Measurements from ENCODE around the gene DAPP1. TPM values are rescaled to one million over a fixed set of nuclear protein-coding genes. Genes with fewer than 3 reads are reported as not detected.

The DAPP1 gene
- total RNA-seq, 1 experiment from 2014 or later: not detected

GRCh38 chr4:99868126-99868596 lies 51.5 kb downstream of the DAPP1 start:
- H3K4me3 ChIP-seq: no peak overlapping the region
- H3K36me3 ChIP-seq: no peaks in the 10 kb centered on the region
- DNase-seq: no peak
- H3K9me3 ChIP-seq: no peaks in the 10 kb centered on the region
- H3K27me3 ChIP-seq: no peaks in the 10 kb centered on the region

DNA sequence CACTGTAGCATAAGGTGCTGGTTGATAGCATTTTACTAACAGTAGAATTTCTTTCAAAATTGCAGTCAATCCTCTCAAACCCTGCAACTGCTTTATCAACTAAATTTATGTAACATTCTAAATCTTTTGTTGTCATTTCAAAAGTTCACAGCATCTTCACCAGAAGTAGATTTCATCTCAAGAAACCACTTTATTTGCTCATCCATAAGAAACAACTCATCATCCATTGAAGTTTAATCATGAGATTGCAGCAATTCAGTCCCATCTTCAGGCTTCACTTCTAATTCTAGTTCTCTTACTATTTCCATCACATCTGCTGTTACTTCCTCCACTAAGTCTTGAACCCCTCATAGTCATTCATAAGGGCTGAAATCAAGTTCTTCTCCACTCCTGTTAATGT lies 55.9 kb downstream of the DAPP1 start:
- no peak for DNase-seq
- Histone ChIP-seq H3K9me3 (no peaks in the 10 kb centered on the region), H3K4me3 (no peak overlapping the region), H3K27me3 (no peaks in the 10 kb centered on the region), H3K36me3 (no peaks in the 10 kb centered on the region)

DNA sequence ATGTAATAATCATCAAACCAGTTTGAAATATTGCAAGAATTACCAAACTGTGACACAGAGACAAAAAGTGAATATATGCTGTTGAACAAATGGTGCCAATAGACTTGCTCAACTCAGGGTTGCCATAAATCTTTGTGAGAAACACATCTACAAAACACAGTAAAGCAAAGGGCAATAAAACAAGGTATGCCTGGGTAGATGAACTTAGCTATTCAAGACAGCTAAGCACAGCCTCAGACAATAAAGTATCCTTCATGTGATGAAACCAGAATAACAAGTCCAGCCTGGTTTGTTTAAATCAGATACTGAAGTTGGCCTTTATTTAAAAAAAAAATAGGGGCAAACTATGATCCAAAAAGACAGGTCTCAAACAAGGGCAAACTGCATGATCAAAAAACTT lies 58.4 kb downstream of the DAPP1 start:
- DNase-seq: no peak
- Histone ChIP-seq H3K9me3 (no peaks in the 10 kb centered on the region), H3K4me3 (no peak overlapping the region), H3K36me3 (peaks cover 2% of the 10 kb centered on the region; the same call in 1 of the 2 replicates), H3K27me3 (no peaks in the 10 kb centered on the region)

- no peak for DNase-seq
- peaks cover 13% of the 10 kb centered on the region for H3K36me3 ChIP-seq
- no peak overlapping the region for H3K4me3 ChIP-seq
- H3K9me3 ChIP-seq: no peaks in the 10 kb centered on the region
- H3K27me3 ChIP-seq: no peaks in the 10 kb centered on the region
Measured at GRCh38 chr4:99876946-99877345, 60.3 kb downstream of the DAPP1 start.

DNA sequence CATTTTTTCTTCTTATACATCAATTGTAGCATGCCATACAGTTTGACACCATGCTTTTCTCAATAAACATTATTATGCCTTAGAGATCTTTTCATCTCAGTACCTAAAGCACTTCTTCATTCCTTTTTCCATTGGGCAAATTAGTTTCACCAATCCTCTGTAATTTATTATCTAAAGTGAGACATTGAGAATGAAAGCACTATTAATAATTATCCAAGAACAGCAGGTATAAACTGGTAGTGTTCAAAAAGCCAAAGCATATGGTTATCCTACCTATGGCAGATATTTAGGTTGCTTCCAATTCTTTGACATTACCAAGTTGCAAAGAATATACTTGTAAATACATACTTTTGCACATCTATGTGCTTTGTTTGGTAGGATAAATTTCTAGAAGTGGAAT lies 62.0 kb downstream of the DAPP1 start:
- no peak overlapping the region for H3K4me3 ChIP-seq
- H3K36me3 ChIP-seq: peaks cover 17% of the 10 kb centered on the region
- H3K9me3 ChIP-seq: no peaks in the 10 kb centered on the region
- no peaks in the 10 kb centered on the region for H3K27me3 ChIP-seq
- DNase-seq: no peak

DNA sequence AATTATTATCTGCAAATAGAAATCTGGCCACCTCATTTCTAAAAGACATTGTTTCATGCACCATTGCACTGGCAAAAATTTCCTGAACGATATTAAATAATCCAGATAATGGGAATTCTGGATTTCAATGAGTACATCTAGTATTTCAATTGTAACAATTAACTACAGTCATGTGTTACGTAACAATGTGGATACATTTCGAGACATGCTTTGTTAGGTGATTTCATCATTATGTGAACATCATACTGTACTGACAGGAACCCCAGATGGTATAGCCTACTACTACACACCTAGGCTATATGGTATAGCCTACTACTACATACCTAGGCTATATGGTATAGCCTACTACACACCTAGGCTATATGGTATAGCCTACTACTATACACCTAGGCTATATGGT lies 62.8 kb downstream of the DAPP1 start:
- no peak overlapping the region for H3K4me3 ChIP-seq
- no peaks in the 10 kb centered on the region for H3K9me3 ChIP-seq
- H3K36me3 ChIP-seq: peaks cover 17% of the 10 kb centered on the region
- H3K27me3 ChIP-seq: no peaks in the 10 kb centered on the region
- no peak for DNase-seq

DNA sequence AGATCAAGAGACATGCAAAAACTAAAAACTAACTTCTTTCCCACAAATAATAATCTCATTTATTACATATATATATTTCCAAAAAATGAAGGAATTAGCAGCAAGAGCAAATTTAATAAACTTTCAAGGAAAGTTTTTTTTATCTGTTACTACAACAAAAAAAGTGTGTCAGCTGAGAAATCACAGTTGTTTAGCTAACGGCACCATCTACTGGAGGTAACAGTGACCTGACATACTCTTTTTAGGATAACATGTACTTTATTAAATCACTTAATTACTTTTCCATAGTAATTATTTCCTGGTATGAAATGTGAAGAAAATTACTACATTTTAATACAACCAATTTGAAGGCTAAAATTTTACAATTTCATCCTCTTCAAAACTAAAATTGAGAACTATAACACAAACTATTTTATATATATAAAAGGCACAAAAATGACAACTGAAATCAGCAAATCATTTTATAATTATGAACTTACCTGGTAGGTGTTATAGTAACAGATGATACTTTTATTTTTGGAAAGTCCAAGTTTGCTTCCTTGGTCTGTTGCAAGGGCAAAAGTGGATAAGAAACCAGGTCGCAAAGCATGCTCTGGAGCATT lies 68.5 kb downstream of the DAPP1 start:
- Histone ChIP-seq H3K27me3 (no peaks in the 10 kb centered on the region), H3K4me3 (no peak overlapping the region), H3K9me3 (no peaks in the 10 kb centered on the region), H3K36me3 (peaks cover 16% of the 10 kb centered on the region)
- no peak for DNase-seq

DNA sequence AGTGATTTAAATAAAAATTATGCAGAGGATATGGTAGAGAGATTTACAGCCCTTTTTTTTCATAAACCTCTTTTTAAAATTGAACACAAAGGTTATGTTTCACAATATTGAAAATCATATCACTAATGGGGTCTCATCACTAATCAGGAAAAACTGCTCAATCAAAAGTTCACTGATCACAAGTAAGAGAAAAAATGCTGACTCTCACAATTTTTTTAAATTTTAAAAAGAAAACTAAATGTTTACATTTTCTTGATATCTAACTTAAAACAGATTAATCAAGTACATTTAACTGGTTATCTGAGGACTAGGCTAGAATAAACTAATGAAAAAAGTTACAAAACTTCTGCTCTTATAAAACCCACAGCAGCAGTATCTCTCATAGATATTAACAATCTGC lies 69.1 kb downstream of the DAPP1 start:
- no peak for DNase-seq
- Histone ChIP-seq H3K36me3 (peaks cover 15% of the 10 kb centered on the region), H3K4me3 (no peak overlapping the region), H3K9me3 (no peaks in the 10 kb centered on the region), H3K27me3 (no peaks in the 10 kb centered on the region)

DNA sequence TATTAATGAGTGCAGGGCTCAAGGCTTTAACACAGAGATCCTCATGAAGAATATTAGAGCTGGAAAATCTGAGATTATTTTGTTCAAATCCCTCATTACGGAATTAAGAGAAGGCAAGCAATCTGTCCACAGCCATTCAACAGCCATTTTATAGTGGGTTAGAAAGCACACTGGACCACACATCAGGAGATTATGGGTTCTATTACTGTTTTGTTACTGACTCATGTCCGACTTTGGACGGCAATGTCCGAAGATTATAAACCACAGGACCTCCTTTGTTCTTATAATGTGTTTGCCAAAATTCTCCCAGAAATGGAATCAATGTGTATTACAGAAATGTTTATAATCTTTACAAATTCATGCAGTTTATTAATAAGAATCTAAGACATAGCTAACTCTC lies 69.5 kb downstream of the DAPP1 start:
- DNase-seq: no peak
- H3K4me3 ChIP-seq: no peak overlapping the region
- H3K36me3 ChIP-seq: peaks cover 12% of the 10 kb centered on the region

DNA sequence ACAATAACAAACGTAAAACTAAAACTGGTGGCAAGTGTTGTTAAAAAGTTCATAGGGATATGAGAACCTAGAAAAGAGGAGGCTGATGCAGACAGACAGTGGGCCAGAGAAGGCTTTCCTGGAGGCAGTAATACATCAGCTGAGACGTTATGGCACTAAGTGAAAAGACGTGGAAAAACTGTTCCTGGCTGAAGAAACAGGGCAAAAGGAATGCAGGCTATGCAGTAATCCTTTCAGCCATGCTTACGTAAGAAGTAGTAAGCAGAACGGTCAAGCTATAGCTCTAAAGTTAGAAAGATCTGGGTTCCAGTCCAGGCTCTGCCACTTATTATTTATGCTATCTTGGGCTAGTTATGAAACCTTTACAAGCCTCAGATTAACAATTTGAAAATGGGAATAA lies 71.2 kb downstream of the DAPP1 start:
- no peaks in the 10 kb centered on the region for H3K9me3 ChIP-seq
- H3K36me3 ChIP-seq: peaks cover 3% of the 10 kb centered on the region
- no peaks in the 10 kb centered on the region for H3K27me3 ChIP-seq
- DNase-seq: no peak
- no peak overlapping the region for H3K4me3 ChIP-seq

More for the DNA sequence above, 69.5 kb downstream of the DAPP1 start:
- Histone ChIP-seq H3K27me3 (no peaks in the 10 kb centered on the region), H3K9me3 (no peaks in the 10 kb centered on the region)

DNA sequence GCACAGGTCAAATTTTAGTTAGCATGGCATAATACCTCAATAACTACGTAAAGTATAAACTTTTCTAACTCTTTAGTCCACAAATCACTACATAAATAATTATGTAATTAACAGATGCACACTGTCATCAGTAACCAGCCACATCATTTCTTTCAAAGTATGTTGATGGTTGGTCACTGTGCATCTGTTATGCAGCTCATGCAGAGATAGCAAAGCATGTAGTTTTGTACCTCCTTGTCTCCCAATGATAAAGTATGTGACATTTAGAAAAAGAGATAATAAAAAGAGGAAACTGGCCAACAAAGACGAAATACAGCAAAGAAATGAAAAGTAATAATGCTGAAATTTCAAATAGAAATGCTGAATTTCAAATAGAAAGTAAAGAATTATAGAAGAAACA lies 74.7 kb downstream of the DAPP1 start:
- H3K36me3 ChIP-seq: peaks cover 2% of the 10 kb centered on the region
- no peak for DNase-seq

GRCh38 chr4:99893029-99893428 lies 76.4 kb downstream of the DAPP1 start:
- no peak for DNase-seq
- Histone ChIP-seq H3K36me3 (peaks cover 2% of the 10 kb centered on the region), H3K9me3 (no peaks in the 10 kb centered on the region), H3K4me3 (peak overlapping the region; percentile 89), H3K27me3 (no peaks in the 10 kb centered on the region)

More for the DNA sequence above, 74.7 kb downstream of the DAPP1 start:
- Histone ChIP-seq H3K27me3 (no peaks in the 10 kb centered on the region), H3K4me3 (no peak overlapping the region), H3K9me3 (no peaks in the 10 kb centered on the region)

GRCh38 chr4:99893839-99894160 lies 77.2 kb downstream of the DAPP1 start:
- H3K27me3 ChIP-seq: no peaks in the 10 kb centered on the region
- DNase-seq: no peak
- peak overlapping the region; percentile 89 for H3K4me3 ChIP-seq
- H3K9me3 ChIP-seq: no peaks in the 10 kb centered on the region
- H3K36me3 ChIP-seq: peaks cover 2% of the 10 kb centered on the region

GRCh38 chr4:99894161-99894997 lies 77.8 kb downstream of the DAPP1 start, which contains the start of gene LAMTOR3:
Gene LAMTOR3, minus strand, starts transcription at chr4:99894427. Its CDS starts 464 bp downstream, at chr4:99893963.
- Histone ChIP-seq H3K27me3 (no peaks in the 10 kb centered on the region), H3K9me3 (no peaks in the 10 kb centered on the region), H3K36me3 (peaks cover 2% of the 10 kb centered on the region), H3K4me3 (peak within 1 kb of the TSS; percentile 89)
- peak; percentile 79 for DNase-seq

DNA sequence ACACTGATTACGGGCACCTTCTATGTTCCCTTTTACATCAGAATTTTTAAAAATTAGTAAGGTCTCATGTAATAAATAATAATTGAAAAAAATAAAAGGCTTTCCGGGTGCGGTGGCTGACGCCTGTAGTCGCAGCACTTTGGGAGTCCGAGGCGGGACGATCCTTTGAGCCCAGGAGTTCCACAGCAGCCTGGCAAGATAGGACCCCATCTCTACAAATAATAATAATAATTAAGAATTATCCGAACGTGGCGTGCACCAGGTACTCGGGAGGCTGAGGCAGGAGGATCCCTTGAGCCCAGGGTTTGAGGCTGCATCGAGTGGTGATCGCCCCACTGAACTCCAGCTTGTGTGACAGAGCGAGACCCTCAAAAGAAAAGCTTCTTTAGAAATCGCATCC lies 78.4 kb downstream of the DAPP1 start:
- H3K4me3 ChIP-seq: peak overlapping the region; percentile 89
- H3K27me3 ChIP-seq: no peaks in the 10 kb centered on the region
- no peaks in the 10 kb centered on the region for H3K9me3 ChIP-seq
- no peak for DNase-seq
- peaks cover 2% of the 10 kb centered on the region for H3K36me3 ChIP-seq

GRCh38 chr4:99915449-99915848 lies 98.8 kb downstream of the DAPP1 start:
- no peaks in the 10 kb centered on the region for H3K27me3 ChIP-seq
- H3K9me3 ChIP-seq: no peaks in the 10 kb centered on the region
- H3K4me3 ChIP-seq: no peak overlapping the region
- peaks cover 18% of the 10 kb centered on the region for H3K36me3 ChIP-seq
- DNase-seq: no peak

DNA sequence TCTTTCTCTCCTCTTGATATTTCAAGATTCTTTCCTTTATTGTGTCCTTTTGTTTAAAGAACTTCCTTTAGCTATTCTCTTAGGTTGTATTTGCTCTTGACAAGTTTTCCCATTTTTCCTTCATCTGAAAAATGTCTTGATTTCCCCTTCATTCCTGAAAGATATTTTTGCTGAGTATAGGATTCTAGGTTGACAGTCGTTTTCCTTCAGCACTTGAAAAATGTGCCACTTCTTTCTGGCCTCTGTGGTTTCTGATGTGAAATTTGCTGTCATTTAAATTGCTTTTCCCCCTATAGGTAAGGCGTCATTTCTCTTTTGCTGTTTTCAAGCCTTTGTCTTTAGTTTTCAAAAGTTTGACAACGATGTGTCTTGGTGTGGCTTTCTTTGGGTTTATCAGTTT lies 100.9 kb downstream of the DAPP1 start:
- peaks cover 24% of the 10 kb centered on the region for H3K36me3 ChIP-seq
- H3K4me3 ChIP-seq: no peak overlapping the region
- no peaks in the 10 kb centered on the region for H3K9me3 ChIP-seq
- DNase-seq: no peak
- H3K27me3 ChIP-seq: no peaks in the 10 kb centered on the region

DNA sequence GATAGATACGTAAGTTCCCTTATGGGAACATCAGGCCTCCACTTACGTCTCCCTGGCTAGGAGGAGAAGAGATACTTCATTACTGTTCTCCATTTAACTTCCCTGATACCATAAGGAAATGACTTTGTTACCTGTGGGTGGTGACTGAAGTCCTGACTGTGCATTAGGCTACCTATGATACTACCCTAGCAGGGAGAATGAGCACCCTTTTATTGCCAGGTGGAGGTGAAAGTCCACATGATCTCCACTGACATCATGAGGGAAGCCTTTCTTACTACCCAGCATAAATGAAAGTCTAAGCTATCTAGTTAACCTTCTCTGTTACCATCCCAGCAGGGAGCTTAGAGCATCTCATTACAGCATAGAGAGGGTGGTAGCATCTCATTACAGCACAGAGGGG lies 102.0 kb downstream of the DAPP1 start:
- peaks cover 31% of the 10 kb centered on the region for H3K36me3 ChIP-seq

More for the DNA sequence above, 102.0 kb downstream of the DAPP1 start:
- no peaks in the 10 kb centered on the region for H3K27me3 ChIP-seq
- no peaks in the 10 kb centered on the region for H3K9me3 ChIP-seq
- no peak for DNase-seq
- H3K4me3 ChIP-seq: no peak overlapping the region
